Ectodermal cell (in vitro differentiated cells): ENCODE measurements around the gene LGI2.

ENCODE experiments used
- H3K27ac ChIP-seq: 2 replicates; pipeline ENCODE4 v1.7.0; 2013; ENCODE audit warnings: mild to moderate bottlenecking, low read depth, low read length; ENCODE audit not compliant: insufficient read depth, poor library complexity, severe bottlenecking
- H3K27me3 ChIP-seq: 2 replicates; pipeline ENCODE4 v1.7.0; 2013; ENCODE audit warnings: mild to moderate bottlenecking, low read length; ENCODE audit not compliant: insufficient read depth, control insufficient read depth, poor library complexity, severe bottlenecking
- H3K36me3 ChIP-seq: one replicate; pipeline ENCODE4 v1.7.0; 2013; ENCODE audit warnings: low read length; ENCODE audit not compliant: control insufficient read depth, insufficient read depth
- H3K4me1 ChIP-seq: one replicate; pipeline ENCODE4 v1.7.0; 2013; ENCODE audit warnings: low read length; ENCODE audit not compliant: control insufficient read depth, insufficient read depth
- H3K4me3 ChIP-seq: 2 replicates; pipeline ENCODE4 v1.7.0; 2013; ENCODE audit warnings: low read depth, low read length, control low read depth; ENCODE audit not compliant: insufficient read depth
- H3K9me3 ChIP-seq: 2 replicates; pipeline ENCODE4 v1.7.0; 2013; ENCODE audit warnings: mild to moderate bottlenecking, low read length, moderate library complexity; ENCODE audit not compliant: control insufficient read depth
- WGBS, 2 experiments: methylation state at CpG; one replicate each; pipeline ENCODE4 v1.1.7; 2013; ENCODE audit warnings: missing lambda C conversion rate in 2 of 2; 5-methylcytosine and 5-hydroxymethylcytosine counted together

Gene LGI2

GRCh38 chr4:24968992-24969391 lies 61.8 kb downstream of the LGI2 start:
- H3K4me1 ChIP-seq, result no peaks in the 10 kb centered on the region
- 95 to 96% methylated on average over 3 of the region's 3 CpGs for WGBS, 2 experiments
- no peaks in the 10 kb centered on the region for H3K27me3 ChIP-seq
- peaks cover 4% of the 10 kb centered on the region for H3K36me3 ChIP-seq
- H3K9me3 ChIP-seq, result peaks cover 9% of the 10 kb centered on the region
- no peak overlapping the region for H3K27ac ChIP-seq
- no peak overlapping the region for H3K4me3 ChIP-seq

DNA sequence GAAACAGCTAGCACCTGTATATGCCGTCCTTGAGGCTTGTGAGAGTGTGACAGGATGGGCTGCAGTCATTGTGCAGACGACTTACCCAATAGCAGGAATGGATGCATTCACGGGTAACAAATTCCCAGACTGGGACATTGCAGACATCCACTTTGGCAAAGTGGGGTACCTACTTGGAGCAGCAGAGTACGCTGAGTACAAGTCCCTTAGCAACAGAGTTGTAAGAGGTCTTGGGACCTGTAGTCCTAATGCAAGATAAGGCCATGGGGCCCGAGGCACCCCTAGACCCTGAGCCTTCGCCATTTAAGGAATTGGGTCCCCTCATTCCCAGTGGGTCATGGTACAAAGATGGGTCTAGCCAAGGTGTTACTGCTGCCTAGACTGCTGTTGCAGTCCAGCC lies 62.5 kb downstream of the LGI2 start:
- no peak overlapping the region for H3K27ac ChIP-seq
- no peak overlapping the region for H3K4me3 ChIP-seq
- H3K9me3 ChIP-seq, result peaks cover 9% of the 10 kb centered on the region
- peaks cover 4% of the 10 kb centered on the region for H3K36me3 ChIP-seq
- no peaks in the 10 kb centered on the region for H3K4me1 ChIP-seq
- H3K27me3 ChIP-seq, result no peaks in the 10 kb centered on the region
- 95% methylated on average over 6 of the region's 6 CpGs for WGBS, 2 experiments

- H3K4me3 ChIP-seq, result no peak overlapping the region
- H3K27ac ChIP-seq, result no peak overlapping the region
- H3K9me3 ChIP-seq, result peaks cover 9% of the 10 kb centered on the region
- H3K4me1 ChIP-seq, result no peaks in the 10 kb centered on the region
- 88 to 93% methylated on average over 4 of the region's 4 CpGs for WGBS, 2 experiments
- no peaks in the 10 kb centered on the region for H3K27me3 ChIP-seq
- H3K36me3 ChIP-seq, result peaks cover 4% of the 10 kb centered on the region
These were observed 63.4 kb downstream of the LGI2 start for GRCh38 chr4:24967346-24967745.

DNA sequence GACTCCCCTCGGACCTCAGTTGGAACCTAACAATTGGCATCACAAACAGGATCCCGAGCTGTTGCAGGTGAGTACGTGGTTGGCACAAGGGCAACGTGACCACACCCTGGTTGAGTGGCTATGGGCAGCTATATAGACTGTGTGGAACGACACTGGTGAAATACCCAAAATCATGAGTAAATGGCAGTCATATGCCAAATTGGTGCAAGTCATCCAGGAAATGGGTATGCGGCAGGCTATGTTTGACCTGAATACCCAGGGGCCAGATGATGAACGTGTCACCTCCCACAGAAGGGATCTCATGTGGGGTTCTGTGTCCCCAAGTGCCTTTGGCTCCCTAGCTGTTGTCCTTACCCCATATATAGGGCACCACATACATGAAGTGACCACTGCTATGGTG lies 64.7 kb downstream of the LGI2 start:
- H3K36me3 ChIP-seq, result peaks cover 4% of the 10 kb centered on the region
- 80 to 81% methylated on average over 7 of the region's 7 CpGs for WGBS, 2 experiments
- peaks cover 9% of the 10 kb centered on the region for H3K9me3 ChIP-seq
- H3K27me3 ChIP-seq, result no peaks in the 10 kb centered on the region
- H3K4me3 ChIP-seq, result no peak overlapping the region
- no peak overlapping the region for H3K27ac ChIP-seq
- no peaks in the 10 kb centered on the region for H3K4me1 ChIP-seq

DNA sequence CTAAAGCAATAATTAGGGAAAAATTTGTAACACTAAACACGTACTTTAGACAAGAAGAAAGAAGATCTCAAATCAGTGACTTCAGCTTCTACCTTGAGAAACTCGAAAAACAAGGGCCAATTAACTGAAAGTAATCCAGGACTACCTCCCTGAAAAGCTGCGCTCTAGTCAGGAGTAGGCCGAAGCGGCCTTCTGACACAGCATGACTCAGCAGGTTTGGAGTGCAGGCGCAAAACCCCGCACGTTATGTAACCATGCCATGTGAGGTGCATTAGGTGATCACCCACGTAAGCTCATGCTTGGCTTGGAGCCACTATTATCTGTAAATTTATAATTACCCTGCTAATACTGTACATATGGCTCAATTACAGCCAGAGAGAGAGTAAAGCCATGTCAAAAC lies 65.1 kb downstream of the LGI2 start:
- 91 to 93% methylated on average over 9 of the region's 9 CpGs for WGBS, 2 experiments
- peaks cover 9% of the 10 kb centered on the region for H3K9me3 ChIP-seq
- no peak overlapping the region for H3K27ac ChIP-seq
- H3K4me1 ChIP-seq, result no peaks in the 10 kb centered on the region
- no peak overlapping the region for H3K4me3 ChIP-seq
- H3K27me3 ChIP-seq, result no peaks in the 10 kb centered on the region
- peaks cover 4% of the 10 kb centered on the region for H3K36me3 ChIP-seq

DNA sequence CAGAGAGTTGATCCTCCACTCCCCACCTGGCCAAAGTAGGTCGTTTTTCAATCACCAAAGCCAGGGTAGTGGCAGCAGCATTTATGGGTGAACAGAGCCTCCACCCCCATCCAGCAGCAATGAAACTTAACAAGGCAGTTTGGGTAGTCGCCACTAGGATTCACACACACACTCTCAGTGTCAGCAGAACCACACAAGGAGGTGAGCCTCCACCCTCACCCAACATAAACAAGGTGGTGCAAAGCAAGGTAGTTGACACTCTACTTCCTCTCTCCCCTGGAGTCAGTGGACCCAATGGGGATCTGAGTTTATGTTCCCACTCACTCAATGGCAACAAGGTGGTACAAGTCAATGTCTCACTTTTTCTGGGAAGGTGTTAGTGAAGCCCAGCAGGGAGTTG lies 67.5 kb downstream of the LGI2 start:
- no peak overlapping the region for H3K4me3 ChIP-seq
- no peaks in the 10 kb centered on the region for H3K27me3 ChIP-seq
- 79 to 82% methylated on average over 2 of the region's 2 CpGs for WGBS, 2 experiments
- peaks cover 4% of the 10 kb centered on the region for H3K36me3 ChIP-seq
- no peak overlapping the region for H3K27ac ChIP-seq
- no peaks in the 10 kb centered on the region for H3K4me1 ChIP-seq
- peaks cover 9% of the 10 kb centered on the region for H3K9me3 ChIP-seq

GRCh38 chr4:24957886-24958285 lies 72.9 kb downstream of the LGI2 start:
- no peaks in the 10 kb centered on the region for H3K36me3 ChIP-seq
- H3K9me3 ChIP-seq, result no peaks in the 10 kb centered on the region
- H3K27ac ChIP-seq, result no peak overlapping the region
- no peaks in the 10 kb centered on the region for H3K4me1 ChIP-seq
- WGBS, 2 experiments, result 99 to 100% methylated on average over 2 of the region's 2 CpGs
- H3K27me3 ChIP-seq, result no peaks in the 10 kb centered on the region
- no peak overlapping the region for H3K4me3 ChIP-seq

DNA sequence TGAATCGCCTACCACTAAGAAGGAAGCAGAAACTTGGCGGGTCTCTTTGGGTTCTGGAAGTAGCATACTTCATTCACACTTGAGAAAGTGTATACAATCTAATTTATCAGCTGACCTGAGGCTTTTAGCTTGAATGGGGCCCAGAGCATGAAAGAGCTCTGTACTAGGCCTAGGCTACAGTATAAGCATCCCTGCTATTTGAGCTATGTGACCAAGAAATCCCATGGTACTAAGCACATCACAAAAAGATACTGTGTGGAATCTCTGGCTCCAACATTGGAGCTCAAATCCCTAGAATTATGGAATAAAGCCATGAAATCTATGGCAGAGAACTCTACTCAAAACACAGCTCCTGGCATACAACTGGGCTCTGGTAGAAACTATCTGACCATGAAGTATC lies 74.0 kb downstream of the LGI2 start:
- Histone ChIP-seq H3K36me3 (no peaks in the 10 kb centered on the region), H3K27me3 (no peaks in the 10 kb centered on the region)
- 92 to 100% methylated on average over 2 of the region's 2 CpGs for WGBS, 2 experiments

DNA sequence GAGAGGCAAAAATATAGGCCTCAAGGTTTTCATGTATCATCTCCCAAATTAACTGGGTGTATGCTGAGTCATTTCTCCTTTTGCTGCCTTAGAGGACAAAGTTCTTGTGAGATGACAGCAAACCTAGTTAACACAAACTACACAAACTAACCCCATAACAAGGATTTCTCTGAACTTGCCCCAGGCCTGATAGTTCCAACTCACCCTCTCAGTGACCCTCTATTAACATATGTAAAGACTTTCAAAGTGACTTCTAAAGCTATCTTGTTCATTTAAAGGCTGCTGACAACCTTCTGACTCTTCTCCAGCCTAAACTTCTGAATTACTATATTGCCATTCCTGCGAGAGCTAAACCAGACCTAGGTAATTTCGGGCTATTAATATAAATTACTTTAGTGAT lies 74.7 kb downstream of the LGI2 start:
- Histone ChIP-seq H3K27me3 (no peaks in the 10 kb centered on the region), H3K4me1 (no peaks in the 10 kb centered on the region), H3K36me3 (no peaks in the 10 kb centered on the region), H3K9me3 (no peaks in the 10 kb centered on the region), H3K4me3 (no peak overlapping the region), H3K27ac (no peak overlapping the region)
- 89 to 92% methylated on average over 2 of the region's 2 CpGs for WGBS, 2 experiments

More for the DNA sequence above, 74.0 kb downstream of the LGI2 start:
- Histone ChIP-seq H3K27ac (no peak overlapping the region), H3K9me3 (no peaks in the 10 kb centered on the region), H3K4me1 (no peaks in the 10 kb centered on the region), H3K4me3 (no peak overlapping the region)

GRCh38 chr4:24952667-24953066 lies 78.1 kb downstream of the LGI2 start:
- no peaks in the 10 kb centered on the region for H3K4me1 ChIP-seq
- no peak overlapping the region for H3K27ac ChIP-seq
- H3K9me3 ChIP-seq, result no peaks in the 10 kb centered on the region
- no peaks in the 10 kb centered on the region for H3K36me3 ChIP-seq
- no peaks in the 10 kb centered on the region for H3K27me3 ChIP-seq
- 86 to 94% methylated on average over 4 of the region's 4 CpGs for WGBS, 2 experiments
- no peak overlapping the region for H3K4me3 ChIP-seq

DNA sequence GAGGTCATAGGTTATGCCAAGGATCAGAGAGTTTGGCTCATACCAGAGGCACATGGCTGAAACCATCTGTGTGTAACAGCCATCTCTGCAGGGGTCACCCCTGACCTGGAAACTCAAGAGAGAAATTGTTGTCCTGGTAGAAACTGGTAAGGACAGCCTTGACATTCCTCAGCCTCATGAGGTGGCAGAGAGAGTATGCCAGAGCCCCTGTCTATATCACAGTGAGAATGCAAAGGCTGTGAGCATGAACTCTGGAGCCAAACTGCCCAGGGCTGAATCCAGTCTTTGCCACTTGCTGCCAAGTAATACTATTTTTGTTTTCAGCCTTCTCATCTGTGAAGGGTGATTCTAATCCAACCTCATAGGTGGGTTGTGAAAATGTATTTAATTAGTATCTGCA lies 80.8 kb downstream of the LGI2 start:
- Histone ChIP-seq H3K36me3 (no peaks in the 10 kb centered on the region), H3K27ac (no peak overlapping the region), H3K27me3 (no peaks in the 10 kb centered on the region)

More for the DNA sequence above, 80.8 kb downstream of the LGI2 start:
- H3K4me3 ChIP-seq, result no peak overlapping the region
- H3K9me3 ChIP-seq, result no peaks in the 10 kb centered on the region
- no peaks in the 10 kb centered on the region for H3K4me1 ChIP-seq
